CD4-positive, alpha-beta T cell treated with Interleukin-17A for 4 hours (primary cell): ENCODE results near the gene C4BPA.

Experiments
- DNase-seq: peaks from one replicate; pipeline ENCODE4 v3.0.0-alpha.2; 2020; ENCODE audit warnings: mixed read lengths

Gene C4BPA

DNA sequence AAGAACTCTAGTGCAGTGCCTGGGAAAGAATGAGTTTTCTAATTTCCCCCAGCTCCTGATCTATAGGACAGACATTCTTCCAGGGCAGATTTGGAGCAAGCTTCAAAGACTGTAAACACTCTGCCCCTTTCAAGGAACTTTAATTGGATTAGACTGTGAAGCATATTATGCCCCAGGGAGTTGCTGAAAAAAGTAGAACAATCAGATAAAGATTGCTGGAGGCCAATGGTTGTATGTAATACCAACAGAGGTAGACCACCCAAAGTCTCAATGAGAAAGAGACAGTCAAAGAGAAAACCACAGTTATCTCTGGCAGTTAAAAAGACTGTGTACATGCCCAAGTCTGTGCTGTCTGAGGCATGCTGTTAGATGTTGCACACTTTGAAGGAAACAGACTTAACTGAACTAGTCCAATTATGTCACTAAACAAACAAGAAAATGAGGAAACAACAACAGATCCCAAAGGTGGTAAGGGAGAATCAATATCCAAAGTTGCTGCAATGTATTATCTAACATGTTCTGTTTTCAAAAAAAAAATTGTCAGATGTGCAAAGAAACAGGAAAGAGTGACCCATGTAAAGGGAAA, 24.4 kb downstream of the C4BPA start:
- no peak for DNase-seq

DNA sequence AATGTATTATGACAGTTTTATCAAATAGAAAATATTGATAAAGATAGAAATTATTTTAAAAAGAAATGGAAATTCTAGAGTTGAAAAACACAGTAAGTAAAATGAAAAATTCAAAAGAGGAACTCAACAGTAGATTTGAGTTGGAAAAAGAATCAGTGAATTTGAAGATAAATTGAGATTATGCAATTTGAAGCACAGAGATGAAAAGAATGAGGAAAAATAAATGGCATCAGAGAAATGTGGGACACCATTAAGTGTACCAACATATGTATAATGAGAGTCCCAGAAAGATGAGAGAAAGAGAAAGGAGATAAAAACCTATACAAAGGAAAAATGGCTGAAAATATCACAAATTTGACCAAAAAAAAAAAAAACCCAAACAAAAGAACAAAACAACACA, 25.0 kb downstream of the C4BPA start:
- DNase-seq = no peak

DNA sequence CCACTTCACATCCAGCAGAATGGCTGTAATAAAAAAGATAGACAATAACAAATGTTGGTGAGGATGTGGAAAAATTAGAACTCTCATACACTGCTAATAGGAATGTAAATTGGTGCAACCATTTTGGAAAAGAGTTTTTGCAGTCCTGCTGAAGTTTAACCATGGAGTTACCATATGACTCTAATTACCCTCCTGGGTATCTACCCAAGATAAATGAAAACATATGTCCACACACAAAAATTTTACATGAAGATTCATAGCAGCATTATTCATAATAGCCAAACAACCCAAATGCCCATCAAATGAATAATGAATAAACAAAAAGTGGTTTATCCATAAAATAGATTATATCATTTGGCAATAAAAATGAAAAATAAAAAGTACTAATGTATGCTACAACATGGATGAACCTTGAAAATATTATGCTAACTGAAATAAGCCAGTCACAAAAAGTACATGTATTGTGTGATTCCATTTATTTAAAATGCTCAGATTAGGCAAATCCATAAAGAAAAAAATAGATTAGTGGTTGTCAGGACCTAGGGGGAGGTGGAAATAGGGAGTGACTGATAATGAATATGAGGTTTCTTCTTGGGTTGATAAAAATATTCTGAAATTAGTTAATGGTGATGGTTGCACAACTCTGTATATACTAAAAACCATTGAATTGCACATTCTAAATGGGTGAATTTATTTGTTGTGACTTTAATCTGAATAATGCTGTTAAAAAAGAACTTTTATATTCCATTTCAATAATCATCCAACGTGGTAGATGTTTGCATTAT, 26.4 kb downstream of the C4BPA start:
- DNase-seq = no peak

DNA sequence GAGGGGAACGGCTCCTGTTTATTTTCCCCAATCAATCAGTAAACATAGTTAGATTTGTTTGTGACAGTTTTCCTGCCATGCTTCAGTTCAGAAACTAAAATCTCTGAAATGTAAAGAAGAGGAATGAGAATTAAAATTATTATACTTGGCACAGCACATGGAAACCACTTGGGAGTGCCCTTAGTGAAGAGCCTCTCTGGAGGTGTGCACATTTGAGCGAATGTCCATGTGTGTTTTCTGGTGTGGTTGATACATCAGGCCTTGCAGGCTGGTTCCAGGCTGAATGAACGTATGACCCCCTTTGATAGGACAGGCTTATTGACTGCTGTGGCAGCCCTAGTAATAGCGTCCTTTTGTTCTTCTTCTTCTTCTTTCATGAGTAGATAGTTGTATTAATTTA, 27.1 kb downstream of the C4BPA start:
- DNase-seq = no peak

DNA sequence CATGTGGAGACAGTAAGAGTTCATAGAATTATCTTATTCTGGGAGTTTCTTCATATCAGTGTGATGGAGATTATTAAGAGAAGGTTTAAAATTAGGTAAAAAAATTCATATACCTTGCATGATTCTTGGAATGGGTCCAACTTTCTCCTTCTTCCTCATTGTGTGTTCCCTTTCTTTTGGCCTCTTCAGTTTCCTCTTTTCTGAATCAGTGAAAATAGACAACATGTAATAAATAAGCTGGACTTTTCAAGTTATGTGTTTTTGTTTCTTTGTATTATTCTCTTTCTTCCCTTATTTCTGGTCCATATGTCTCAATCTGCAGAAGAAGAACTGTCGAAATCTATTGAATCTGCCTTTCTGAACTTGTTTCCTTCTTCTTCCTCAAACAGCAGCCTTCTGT, 30.5 kb downstream of the C4BPA start:
- no peak for DNase-seq

DNA sequence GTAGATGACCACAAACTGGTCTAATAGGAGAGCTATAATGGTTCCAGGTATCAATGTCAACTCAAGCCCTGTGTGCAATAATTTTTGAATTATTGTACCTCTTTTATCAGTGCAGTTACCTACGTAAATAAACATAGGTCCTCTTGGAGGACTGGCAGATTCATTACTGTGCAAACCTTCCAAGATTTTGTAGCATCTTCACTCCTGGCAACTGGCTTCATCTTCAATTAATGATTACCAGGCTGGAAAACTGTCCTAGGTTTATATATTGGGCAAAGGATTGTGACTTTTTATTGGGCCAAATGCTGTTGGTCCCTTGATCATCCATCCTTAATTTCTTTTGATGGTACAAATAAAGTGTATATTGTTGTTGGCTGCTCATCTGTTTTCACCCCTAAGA, 35.6 kb downstream of the C4BPA start:
- DNase-seq = no peak

DNA sequence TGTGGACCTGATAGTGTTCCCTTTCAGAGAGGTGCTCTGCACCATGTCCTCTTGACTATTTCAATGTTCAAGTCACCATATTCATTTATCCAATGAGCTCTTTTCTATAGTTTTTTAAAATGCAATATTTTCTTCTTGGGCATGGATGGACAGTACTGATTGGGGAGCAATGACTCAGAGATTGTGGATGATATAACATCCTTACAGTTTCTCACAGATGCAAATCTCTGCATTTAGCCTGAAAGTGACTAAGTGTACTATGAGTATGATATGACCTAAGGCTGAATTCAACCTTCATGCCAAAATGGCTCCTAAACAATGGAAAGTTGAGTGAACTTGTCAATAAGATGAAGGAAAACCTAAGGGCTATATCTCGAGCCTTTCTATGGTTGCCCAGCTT, 36.5 kb downstream of the C4BPA start:
- DNase-seq = no peak

DNA sequence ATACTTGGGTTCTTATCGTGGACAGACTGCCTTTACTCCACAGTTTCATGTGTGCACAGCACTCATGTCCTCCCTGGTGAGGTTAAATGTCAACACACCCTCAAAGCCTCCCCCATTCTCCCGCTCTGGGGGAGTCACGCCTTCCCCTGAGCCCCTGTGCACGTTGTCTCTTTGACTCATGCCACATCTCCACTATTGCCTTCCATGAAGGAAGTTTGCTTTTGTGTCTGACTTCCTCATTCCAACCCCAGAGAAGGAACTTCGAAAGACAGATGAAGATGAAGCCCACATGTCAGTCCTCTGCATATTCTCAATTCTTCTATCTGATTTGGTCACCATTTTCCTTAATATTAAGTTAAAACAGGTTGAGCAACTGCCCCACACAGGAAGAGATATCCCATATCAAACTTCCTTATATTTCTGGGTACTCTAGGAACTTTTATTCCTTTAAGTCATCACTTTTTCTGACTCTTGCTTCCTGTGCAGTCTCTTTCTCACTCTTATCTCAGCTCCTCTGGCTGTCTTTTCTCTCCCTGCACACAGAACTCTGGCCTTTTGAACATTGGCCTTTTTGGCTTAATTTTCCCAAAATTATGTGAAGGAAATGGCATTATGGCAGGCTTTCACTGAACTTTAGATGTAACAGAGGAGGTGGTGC, 41.5 kb downstream of the C4BPA start:
- DNase-seq = no peak

DNA sequence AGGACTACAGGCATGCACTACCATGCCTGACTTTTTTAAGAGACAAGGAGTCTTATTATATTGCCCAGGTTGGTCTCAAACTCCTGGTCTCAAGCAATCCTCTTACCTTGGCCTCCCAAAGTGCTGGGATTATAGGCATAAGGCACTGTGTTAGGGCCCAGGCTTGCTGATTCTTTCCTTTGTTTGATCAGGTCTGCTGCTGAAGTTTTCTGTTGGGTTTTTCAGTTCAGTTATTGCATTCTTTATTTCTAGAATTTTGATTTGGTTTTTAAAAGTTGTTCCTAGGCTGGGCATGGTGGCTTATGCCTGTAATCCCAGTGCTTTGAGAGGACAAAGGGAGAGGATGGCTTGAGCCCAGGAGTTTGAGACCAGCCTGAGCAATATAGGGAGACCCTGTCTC, 47.9 kb downstream of the C4BPA start:
- no peak for DNase-seq

DNA sequence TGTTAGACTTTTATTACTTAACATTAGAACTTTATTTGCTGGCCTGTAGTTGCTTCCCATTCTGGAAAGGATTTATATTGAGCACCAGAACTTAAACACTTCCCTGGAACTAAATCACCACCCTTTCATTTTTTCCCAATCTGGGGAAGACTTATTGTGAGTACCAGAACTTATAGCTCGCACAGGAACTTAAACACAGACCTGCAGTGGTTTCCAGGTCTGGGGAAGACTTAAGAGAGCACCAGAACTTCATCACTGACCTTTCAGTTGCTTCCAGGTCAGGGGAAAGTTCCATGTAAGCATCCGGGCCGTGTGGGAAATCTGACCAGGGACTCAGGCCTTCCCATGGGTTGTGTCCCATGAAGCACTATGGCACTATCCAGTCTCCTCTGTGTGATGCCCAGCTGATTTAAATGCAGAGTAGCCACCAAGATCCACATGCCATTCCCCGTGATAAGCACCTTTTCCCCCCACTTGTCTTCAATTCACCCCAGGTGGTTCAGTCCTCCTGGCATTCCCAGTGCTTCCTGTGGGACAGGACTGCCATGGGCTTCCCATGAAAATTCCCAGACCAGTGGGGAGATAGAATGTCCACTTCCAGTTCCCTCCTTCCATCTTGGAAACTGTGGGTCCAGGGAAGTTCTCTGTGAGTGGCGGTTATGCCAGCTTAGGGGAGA, 48.9 kb downstream of the C4BPA start:
- DNase-seq = no peak

DNA sequence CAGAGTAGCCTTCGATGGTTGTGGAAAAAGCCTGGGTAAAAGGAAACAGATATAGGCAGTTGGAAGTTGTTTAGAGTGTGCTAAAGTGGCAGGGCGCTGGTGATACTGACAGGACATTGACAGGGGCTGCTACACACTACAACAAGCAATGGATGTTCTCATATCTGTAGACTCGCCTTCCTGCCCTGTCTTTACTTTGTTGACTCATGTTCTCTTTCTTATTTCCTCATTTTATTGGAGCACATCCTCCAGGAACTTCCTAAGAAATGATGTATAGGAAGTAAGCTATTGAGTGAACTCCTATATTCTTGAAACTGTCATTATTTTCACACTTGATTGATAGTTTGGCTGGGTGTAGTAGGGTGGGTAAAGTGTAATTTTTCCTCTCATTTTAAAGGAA, 51.0 kb downstream of the C4BPA start:
- DNase-seq = no peak

DNA sequence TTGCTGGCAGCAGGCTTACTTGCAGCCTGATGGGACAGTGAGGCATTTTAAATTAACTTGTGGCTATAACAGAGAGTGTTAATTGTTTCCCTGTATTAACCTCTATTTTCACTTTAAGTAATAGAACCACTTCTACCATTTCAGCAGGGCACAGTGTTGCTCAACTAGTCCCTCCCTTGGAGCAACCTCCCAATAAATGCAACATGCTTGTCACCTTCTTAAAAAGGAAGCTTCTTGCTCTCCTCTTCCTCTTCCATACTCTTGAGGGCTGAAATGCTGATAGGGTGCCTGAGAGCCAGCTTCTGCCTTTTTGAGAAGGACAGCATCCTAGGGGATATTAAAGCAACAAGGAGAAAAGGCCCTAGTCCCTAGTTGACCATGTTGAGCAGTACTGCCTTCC, 52.1 kb downstream of the C4BPA start:
- no peak for DNase-seq

DNA sequence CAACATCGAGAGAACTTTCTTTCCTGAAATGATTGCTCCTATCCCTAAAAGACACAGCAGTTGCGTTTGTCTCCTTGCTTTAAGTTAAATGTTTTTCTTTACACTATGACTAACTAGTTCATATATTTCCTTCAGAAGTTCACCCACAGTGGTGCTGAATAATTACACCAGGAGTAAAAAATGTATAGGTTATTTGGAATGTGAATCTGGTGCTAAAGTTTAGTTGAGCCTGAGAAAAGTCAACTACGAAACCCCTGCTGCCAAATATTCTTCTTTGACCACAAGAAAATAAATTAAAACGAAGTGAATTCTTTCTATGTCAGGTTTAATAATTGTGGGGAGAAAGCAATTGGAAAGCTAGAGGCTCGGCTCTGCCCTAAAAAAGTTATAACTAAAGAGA, 52.8 kb downstream of the C4BPA start:
- no peak for DNase-seq

DNA sequence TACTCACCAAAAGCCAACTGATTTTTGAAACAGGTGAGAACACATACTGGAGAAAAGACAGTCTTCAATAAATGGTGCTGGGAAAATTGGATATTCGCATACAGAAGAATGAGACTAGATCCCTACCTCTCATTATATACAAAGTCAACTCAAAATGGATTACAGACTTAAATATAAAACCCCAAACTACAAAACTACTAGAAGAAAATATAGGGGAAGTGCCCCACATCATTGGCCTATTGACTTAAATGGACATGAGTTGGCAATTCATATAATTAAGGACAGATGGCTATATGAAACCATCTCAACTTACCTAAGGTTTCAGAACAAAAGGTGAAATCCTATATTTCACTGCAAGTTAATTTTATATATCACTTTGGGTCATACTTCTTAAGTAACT, 60.1 kb downstream of the C4BPA start:
- no peak for DNase-seq

DNA sequence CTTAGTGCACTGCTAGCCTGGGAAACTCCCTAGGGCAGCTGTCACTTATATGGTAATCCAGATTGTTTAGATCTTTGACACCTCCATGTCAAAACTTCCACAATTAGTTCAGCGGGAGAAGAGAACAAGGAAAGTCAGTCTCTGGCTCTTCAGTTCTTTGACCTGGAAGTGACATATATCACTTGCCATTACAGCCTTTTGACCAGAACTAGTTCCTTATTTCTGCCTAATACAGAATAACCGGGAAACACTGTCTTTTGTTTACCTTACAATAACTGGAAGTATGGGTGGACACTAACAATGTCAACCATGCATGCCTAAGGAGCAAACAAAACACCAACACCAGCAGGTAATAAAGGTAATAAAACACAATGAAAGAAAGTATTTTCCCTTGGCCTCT, 68.3 kb downstream of the C4BPA start:
- no peak for DNase-seq

DNA sequence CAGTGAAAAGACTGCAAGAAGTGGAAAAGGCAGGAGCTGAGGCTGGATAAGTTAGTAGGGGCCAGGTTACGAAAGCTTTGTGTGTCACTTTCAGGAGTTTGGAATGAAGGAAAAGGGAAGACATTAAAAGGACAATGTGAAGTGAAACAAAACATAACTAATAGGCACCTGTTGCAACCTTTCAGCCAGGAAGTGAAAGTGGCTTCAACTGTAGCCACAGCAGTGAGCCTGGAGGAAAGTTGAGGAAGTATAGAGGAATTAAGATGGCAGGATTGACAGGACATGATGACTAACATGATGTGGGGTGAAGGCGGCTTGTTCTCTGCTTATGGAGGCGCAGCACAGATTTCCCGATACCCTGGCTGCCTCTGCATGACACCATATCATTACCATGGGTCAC, 68.9 kb downstream of the C4BPA start:
- DNase-seq = no peak

DNA sequence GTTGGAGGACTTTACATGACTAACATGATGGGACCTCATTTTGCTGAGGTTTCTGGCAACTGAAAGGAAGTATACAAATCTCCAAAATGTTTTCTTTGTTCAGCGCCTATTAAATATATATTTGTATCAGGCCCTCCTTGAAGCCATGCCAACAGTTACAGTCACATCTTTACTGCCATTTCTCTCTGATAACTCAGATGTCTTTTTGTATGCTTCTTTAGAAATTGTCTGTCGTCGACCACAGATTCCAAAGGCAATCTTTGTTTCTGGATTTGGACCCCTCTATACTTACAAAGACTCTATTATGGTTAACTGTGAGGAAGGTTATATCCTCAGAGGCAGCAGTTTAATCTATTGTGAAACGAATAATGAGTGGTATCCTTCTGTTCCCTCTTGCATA, 69.4 kb downstream of the C4BPA start:
- no peak for DNase-seq

DNA sequence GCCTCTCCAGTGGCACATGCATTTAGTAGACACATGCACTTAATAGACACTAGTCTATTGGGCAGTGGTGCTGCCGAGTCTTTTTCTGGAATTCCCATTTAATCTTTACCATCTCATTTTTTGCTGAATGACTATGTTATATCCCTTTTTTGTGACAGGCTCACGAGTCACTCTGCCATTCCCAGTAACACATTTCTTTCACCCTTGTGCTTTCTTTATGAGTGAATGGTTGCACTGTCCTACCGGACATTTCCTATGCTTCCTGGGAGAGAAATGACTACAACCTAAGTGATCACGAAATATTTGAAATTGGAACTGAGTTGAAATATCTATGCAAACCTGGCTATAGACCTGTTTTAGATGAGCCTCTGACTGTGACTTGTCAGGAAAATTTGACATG, 70.9 kb downstream of the C4BPA start:
- no peak for DNase-seq

DNA sequence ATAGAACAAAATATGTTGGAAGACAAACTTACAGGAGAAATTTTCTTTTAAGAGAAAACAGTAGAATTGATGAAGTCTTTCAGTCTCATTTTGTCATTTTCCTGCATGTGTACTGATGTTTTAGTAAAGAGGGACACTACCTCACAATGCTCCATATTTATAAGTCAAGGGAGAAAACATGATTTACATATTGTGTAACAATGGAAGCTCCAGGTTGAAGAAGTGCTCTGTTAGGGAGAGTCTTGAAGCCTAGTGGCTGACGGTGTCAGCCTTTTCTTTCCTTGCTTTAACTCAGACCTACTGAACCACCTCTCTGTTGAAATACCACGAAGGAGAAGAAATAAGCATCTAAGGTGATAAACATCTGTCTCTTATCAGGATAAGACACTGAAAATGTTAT, 75.0 kb downstream of the C4BPA start:
- no peak for DNase-seq

DNA sequence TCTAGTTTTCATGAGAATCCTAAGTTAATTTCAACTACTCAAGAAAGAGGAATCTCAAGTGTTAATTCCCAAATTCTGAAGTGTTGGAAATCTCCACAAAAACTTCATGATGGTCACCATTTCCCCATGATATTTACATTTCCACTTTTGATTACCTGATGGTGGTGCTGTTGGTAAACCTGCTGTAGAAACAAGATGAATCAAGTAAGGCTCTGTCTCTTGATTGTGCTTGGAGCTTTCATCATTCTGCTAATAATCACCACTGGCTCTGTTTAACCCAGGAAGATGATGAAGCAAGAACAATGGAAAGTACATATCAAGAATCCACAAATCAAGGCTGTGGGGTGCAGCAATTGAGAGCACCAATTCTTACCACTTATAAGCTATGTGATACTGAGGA, 77.8 kb downstream of the C4BPA start:
- no peak for DNase-seq

DNA sequence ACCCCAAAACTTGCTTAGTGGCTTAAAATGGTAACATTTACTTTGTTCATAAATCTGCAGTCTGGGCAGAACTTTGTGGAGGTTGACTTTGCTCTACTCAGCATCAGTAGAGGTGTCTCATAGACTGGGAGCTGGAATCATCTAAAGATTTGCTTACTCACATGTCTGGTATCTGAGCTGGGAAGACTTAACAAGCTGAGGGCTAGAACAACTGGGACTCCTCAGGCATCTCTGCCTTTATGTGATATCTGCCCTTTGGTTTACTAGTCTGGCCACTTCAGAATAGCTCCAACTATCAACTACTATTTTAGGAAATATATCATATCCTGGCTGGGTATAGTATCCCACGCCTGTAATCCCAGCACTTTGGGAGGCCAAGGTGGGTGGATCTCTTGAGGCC, 82.5 kb downstream of the C4BPA start:
- no peak for DNase-seq

DNA sequence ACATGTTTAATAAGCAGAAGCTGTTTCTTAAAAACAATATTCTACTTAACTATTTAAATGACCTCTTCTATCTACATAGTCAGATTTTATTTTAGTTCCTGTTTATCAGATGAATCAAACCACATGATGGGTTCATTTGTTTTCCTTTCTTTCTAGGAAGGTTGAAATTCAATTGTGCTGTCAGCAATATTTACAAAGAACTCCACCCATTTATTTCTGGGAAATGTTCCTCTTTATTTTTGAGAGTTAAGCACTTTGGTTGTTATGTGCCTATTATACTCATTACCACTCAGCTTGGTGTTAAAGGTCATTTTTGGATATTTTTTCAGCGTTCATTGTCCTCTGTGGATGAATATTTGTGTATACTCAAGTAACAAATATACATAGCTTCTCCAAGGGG, 84.9 kb downstream of the C4BPA start:
- no peak for DNase-seq

DNA sequence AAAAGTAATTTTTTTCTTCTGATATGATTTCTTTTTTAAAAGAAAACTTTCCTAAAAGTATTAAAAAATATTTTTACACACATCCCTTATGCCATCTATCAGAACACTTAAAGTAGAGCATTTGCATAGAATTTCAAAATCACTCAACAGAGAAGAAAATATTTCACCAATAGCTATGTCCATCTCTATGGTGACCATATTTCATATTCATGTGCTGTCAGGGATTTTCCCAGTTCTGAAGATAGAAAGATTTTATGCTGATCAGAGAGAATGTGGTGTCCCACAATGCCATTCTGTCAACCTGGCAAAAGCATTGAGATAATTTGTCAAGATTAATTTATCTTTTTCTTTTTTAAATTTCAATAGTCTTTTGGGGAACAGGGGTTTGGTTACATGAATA, 87.0 kb downstream of the C4BPA start:
- no peak for DNase-seq

DNA sequence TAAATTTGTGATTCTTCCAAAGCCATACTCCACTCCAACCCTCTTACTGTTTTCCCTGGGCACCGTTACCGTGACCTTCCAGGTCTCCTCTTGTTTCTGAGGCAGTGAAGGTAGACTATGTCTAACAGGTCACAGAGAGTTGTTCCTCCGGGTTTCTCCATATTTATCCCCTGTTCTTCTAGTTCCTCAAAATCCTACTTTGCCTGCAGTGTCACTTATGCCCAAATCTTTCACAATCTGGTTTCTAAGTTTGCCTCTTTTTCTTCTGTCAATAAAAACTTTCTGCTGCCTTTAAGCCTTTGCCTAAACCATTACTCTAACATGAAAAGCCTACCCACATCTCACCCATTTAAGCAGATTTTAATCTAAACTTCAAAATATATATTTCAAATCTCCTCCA, 87.7 kb downstream of the C4BPA start:
- no peak for DNase-seq
